ENCODE data around the gene NPTX2. TPM values are rescaled to one million over a fixed set of nuclear protein-coding genes. Genes with fewer than 3 reads are reported as not detected.
A peak's percentile ranks its signal among the peaks of the same experiment; 100 is the strongest.

The NPTX2 gene
- total RNA-seq, 1 donor from 2014 or later, result 5.6 TPM

- Histone ChIP-seq H3K9me3 (ENCODE audit: low read depth) (no peaks in the 10 kb centered on the region), H3K79me2 (ENCODE audit: low read depth) (no peaks in the 10 kb centered on the region), H3K9ac (no peak overlapping the region), H3K4me2 (peak overlapping the region; percentile 12), H3K4me1 (peaks cover 28% of the 10 kb centered on the region), H2AFZ (replicated peaks) (no peak overlapping the region), H4K20me1 (ENCODE audit: low read depth) (peaks cover 53% of the 10 kb centered on the region), H3K27ac (no peak overlapping the region), H3K36me3 (no peaks in the 10 kb centered on the region), H3F3A (ENCODE audit: low read depth) (peaks cover 22% of the 10 kb centered on the region), H3K27me3 (peaks cover 61% of the 10 kb centered on the region), H3K4me3 (no peak overlapping the region)
- peaks cover 12% of the 10 kb centered on the region for H3K36me3 Mint-ChIP-seq
- peaks cover 25% of the 10 kb centered on the region for H3K27me3 Mint-ChIP-seq (ENCODE audit: insufficient read depth, low read depth)
- H3K4me3 Mint-ChIP-seq, result no peak overlapping the region
- H3K9me3 Mint-ChIP-seq, result no peaks in the 10 kb centered on the region
- no peak overlapping the region for H3K27ac Mint-ChIP-seq
- TF ChIP-seq EZH2 (IDR thresholded peaks at IDR 0.05), result no peak
- TF ChIP-seq EZH2phosphoT487 (IDR thresholded peaks at IDR 0.05), result no peak
- TF ChIP-seq CTCF (IDR thresholded peaks at IDR 0.05), result no peak
- peaks cover 50% of the 10 kb centered on the region for H3K4me1 Mint-ChIP-seq
- no peak for DNase-seq (ENCODE audit: low spot score)
These were observed 4.7 kb downstream of the NPTX2 start for GRCh38 chr7:98621573-98622482.

GRCh38 chr7:98622926-98623325 lies 5.8 kb downstream of the NPTX2 start:
- Mint-ChIP-seq H3K27me3 (ENCODE audit: insufficient read depth, low read depth) (peaks cover 23% of the 10 kb centered on the region), H3K27ac (no peak overlapping the region), H3K36me3 (peaks cover 12% of the 10 kb centered on the region), H3K4me3 (no peak overlapping the region), H3K4me1 (peaks cover 59% of the 10 kb centered on the region), H3K9me3 (no peaks in the 10 kb centered on the region)
- Histone ChIP-seq H3K4me3 (no peak overlapping the region), H3K9ac (no peak overlapping the region), H2AFZ (replicated peaks) (no peak overlapping the region), H3K27ac (no peak overlapping the region), H3K9me3 (ENCODE audit: low read depth) (no peaks in the 10 kb centered on the region), H3K36me3 (no peaks in the 10 kb centered on the region), H4K20me1 (ENCODE audit: low read depth) (peaks cover 48% of the 10 kb centered on the region), H3K4me1 (peaks cover 24% of the 10 kb centered on the region), H3K4me2 (no peak overlapping the region), H3F3A (ENCODE audit: low read depth) (peaks cover 22% of the 10 kb centered on the region), H3K27me3 (peaks cover 50% of the 10 kb centered on the region), H3K79me2 (ENCODE audit: low read depth) (no peaks in the 10 kb centered on the region)
- TF ChIP-seq EZH2phosphoT487 (IDR thresholded peaks at IDR 0.05) (no peak), CTCF (IDR thresholded peaks at IDR 0.05) (no peak), EZH2 (IDR thresholded peaks at IDR 0.05) (no peak)
- no peak for DNase-seq (ENCODE audit: low spot score)

- H3K27ac ChIP-seq, result no peak overlapping the region
- H3K4me2 ChIP-seq, result no peak overlapping the region
- Mint-ChIP-seq H3K27ac (no peak overlapping the region), H3K4me3 (no peak overlapping the region), H3K9me3 (no peaks in the 10 kb centered on the region), H3K36me3 (peaks cover 12% of the 10 kb centered on the region), H3K27me3 (ENCODE audit: insufficient read depth, low read depth) (peaks cover 17% of the 10 kb centered on the region), H3K4me1 (peaks cover 62% of the 10 kb centered on the region)
- H3K9me3 ChIP-seq (ENCODE audit: low read depth), result no peaks in the 10 kb centered on the region
- no peak for DNase-seq (ENCODE audit: low spot score)
- peaks cover 27% of the 10 kb centered on the region for H3K4me1 ChIP-seq
- H3K79me2 ChIP-seq (ENCODE audit: low read depth), result no peaks in the 10 kb centered on the region
- no peak for TF ChIP-seq EZH2 (IDR thresholded peaks at IDR 0.05)
- no peak for TF ChIP-seq EZH2phosphoT487 (IDR thresholded peaks at IDR 0.05)
- no peak for TF ChIP-seq CTCF (IDR thresholded peaks at IDR 0.05)
- H2AFZ ChIP-seq (replicated peaks), result no peak overlapping the region
- no peaks in the 10 kb centered on the region for H3K36me3 ChIP-seq
- H3K27me3 ChIP-seq, result peaks cover 30% of the 10 kb centered on the region
- H4K20me1 ChIP-seq (ENCODE audit: low read depth), result peaks cover 40% of the 10 kb centered on the region
- peaks cover 27% of the 10 kb centered on the region for H3F3A ChIP-seq (ENCODE audit: low read depth)
- H3K4me3 ChIP-seq, result no peak overlapping the region
- no peak overlapping the region for H3K9ac ChIP-seq
These were observed 7.8 kb downstream of the NPTX2 start for GRCh38 chr7:98624846-98625420.

Data from neural progenitor cell (in vitro differentiated cells).